HG02759 (cell line): ENCODE data around the gene CHST3.
"Not testable (repeated sequence)": the region's sequence is repeated elsewhere in the genome, so short reads cannot be mapped to it uniquely, and the experiment has no call there.

ENCODE experiments used
- ATAC-seq: cut with Tn5 transposase; IDR thresholded peaks from one replicate; pipeline ENCODE4 v1.9.1; 2021; ENCODE audit warnings: mild to moderate bottlenecking, moderate library complexity; ENCODE audit not compliant: unreplicated experiment

CHST3 gene

DNA sequence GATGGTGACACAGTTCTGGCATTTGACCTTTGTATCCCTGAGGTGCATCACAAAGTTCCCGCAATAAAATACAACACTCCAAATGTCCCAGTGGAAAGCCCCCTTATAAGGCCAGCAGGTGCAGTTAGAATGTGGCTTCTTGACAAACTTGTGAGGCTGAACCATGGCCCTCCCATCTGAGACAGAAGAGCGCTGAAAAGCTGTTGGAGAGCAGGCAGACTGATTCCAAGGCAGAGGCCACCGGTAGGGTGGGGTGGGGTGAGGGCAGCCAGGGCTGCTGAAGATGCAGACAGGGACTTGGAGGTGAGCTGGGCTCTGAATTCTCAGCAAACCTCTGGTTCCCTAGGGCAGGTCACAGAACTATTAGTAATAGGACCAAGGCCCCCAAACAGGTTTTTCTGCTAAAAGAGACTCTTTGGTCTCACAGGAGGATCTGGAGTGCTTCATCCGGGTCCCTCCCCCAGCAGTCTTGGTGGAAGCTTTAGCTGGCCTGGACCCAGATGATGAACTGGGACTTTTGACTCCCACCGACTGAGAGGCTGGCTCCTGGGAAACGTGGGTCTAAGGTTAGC, 15.6 kb upstream of the CHST3 start:
- no peak for ATAC-seq

DNA sequence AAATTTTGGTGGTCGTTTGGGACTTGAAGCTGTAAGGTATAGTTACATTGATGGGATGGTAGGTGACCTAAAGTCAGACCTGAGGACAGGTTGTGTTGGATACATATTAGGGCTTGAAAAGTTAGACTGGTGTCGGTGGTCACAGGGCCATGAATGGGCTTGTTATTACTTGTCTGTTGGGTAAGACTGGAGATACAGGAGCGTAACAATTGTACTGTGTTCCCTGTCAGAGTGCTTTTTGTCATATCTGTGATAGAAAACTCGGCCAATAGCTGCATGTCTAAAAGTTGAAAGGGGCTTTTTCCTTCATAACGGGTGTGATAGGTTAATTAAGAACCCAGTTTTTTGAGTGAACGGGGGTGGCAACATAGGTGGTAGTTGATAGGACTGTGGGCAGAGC, 13.5 kb upstream of the CHST3 start:
- ATAC-seq, result no peak

- ATAC-seq, result no peak
Measured at GRCh38 chr10:71952745-71953144, 11.4 kb upstream of the CHST3 start.

DNA sequence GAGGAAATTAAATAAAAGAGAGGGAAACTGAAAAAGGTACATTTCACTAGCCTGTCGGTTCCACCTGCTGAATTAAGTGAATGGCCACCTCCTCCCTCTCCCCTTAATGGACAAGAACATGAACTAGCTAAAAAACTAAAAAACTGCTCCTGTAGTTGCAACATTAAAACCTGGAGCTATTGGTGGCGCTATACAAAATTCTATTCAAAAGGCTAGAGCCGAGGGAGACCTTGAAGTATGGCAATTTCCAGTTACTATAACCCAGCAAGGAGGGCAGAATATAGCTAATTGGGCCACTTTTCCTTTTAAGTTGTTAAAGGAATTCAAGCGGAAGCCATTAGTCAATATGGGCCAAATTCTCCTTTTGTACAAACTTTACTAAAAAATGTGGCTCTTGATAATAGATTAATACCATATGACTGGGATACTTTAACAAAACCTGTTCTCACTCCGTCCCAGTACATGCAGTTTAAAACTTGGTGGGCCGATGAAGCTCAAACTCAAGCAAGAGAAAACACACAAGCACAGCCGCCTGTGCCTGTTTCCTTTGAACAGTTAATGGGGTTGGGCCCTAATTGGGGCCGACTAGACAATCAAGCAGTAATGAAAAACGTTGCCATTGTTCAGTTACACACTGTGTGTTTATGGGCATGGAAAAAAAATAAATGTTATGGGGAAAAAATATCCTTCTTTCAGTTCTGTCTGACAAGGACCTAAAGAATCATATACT, 6.5 kb upstream of the CHST3 start:
- ATAC-seq, result no peak

DNA sequence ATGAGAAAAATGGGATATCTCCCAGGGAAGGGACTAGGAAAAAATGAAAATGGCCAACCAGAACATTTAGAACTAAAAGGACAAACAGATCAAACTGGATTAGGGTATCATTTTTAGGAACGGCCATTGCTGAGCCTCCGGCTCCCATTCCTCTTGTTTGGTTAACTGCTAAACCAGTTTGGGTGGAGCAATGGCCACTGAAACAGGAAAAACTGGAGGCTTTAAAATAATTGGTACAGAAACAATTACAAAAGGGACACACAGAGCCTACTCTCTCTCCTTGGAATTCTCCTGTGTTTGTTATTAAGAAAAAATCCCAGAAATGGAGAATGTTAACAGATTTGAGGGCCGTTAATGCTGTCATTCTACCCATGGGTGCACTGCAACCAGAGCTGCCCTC, 4.7 kb upstream of the CHST3 start:
- ATAC-seq, result no peak

DNA sequence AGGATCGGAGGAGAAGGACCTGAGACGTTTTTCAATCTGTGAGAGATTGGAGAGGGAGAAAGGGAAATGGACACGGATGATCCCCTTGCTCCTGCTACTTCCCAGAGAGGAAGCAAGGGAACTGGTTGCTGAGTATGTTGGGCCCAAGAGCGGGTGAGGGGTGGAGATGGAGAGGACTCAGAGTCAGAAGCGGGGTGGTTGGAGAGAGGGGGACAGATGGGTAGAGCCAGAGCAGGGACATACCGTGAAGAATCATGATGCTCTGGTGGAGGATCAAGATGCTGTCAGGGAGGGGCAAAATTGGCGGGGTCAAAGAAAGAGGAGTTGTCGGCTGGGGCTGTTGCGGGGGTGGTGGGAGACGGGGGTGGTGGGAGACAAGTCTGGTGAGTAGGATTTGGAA, 2.4 kb upstream of the CHST3 start:
- no peak for ATAC-seq

DNA sequence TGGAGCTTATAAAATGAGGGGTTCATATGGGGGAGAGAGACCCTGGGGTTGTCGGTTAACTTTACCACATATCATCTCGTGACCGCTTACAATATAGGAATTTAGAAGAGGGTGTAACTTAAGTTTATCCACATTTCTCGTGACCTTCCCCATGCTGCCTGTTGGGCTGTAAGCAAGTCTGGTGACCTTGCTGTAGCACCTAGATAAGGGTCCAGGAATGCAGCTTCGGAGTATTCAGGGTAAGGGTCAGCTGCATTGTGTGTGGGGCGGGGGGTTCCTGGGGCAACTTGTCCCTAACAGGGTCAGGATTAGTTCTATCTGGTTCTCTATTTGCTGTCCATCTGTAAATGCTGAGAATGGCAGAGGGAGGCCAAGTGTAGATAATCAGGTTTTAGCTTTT, 1.3 kb upstream of the CHST3 start:
- no peak for ATAC-seq

DNA sequence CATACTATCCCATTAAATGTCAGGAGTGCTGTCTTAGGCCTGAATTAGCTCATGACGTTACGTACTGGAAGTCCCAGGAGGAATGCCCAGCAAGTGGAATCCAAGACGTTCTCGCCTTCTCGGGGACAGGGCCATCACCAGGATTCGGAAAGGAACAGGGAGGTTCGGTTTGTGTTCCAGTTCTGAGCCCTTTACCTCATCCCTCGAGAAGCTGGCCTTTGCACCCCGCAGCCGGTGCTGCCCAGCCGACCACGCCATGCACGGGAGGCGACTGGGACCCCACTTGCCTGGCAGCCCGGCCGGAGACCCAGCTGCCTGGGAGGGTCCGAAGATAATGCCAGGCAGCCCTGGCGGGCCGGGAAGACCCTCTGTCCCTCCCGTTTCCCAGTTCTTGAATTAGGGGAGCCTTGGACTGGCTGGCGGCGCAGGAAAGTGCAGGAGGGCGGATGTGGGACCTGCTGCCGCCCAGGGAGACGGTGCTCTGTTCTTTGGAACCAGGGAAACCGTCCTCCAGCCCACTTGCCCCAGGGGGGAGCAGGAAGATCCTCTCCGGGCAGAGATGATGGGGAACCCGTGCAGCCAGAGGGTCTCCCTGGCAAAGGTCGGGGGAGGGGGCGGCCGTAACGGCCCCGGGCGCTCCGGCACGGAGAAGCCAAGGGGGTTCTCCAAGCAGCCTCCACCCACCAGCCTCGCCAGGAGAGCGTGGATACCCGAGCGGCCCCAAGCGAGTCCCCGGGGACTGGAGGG, 671 bp upstream of the CHST3 start:
- ATAC-seq, result no peak

GRCh38 chr10:71964743-71965515, 734 bp downstream of the CHST3 start:
- ATAC-seq, result no peak

GRCh38 chr10:71965623-71966022, 1.4 kb downstream of the CHST3 start:
- ATAC-seq, result no peak

GRCh38 chr10:71966046-71967004, 2.1 kb downstream of the CHST3 start:
- no peak for ATAC-seq

- not testable (repeated sequence) for ATAC-seq
Measured at GRCh38 chr10:71967958-71968357, 3.8 kb downstream of the CHST3 start.

DNA sequence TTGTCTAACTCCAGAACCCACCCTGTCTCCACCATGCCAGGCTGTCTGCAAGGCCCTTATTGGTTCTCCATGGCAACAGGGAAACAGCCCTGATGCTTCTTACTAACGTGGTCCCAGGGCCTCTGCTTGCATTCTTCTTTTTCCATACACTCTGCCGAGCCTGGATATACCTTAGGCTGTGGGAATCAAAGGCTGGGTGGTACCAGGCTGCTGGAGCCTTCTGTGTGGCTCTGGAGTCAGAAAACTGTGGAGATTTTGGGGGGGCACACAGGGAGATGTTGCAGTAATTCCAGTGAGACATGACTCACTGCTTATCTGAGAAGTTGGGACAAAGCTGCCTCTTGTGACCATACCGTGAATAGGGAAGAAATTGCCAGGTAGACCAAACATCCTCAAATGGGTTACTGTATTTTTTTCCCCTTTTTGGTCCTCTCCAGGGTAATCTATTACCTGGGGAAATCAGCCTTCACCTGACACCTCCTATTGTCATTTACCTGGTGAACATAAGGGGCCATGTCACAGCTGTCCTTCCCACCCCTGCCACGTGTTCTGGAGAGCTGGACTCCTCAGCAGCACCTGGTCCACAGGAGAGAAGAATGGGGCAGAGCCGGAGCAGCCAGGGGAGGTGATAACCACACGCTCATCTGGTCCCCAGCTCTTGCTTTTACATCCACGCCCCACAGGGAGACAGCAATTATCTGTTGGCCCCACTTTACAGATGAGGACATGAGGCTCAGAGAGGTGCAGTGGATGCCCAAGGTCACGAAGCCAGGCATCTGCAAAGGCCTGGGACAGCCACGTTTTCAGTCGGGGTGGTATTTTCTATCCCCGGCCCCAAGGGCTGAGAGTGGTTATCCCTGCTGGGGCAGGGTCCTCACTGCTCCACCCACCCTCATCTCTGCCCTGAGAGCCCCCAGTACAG, 4.6 kb downstream of the CHST3 start:
- ATAC-seq, result no peak

DNA sequence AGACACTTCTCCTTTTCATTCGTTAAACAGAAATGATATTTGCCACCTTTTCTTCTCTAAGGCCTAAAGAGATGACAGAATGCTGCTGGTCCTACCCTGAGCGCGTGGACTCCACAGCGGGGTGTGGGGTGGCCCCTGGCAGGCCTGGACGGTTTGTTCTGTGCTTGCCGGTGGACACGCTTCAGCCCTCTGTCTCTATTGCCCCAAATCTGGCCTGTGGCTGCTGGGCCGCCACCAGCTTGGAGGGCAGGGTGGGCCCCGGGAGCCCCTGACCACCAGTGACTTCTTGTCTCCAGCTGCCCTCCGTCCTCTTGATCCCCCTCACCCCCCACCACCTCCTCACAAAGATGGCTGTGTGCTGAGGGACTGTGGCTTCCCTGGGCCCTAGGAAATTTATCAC, 5.7 kb downstream of the CHST3 start:
- ATAC-seq, result no peak

GRCh38 chr10:71970331-71970730, 6.1 kb downstream of the CHST3 start:
- ATAC-seq, result no peak

GRCh38 chr10:71970869-71971268, 6.7 kb downstream of the CHST3 start:
- no peak for ATAC-seq

DNA sequence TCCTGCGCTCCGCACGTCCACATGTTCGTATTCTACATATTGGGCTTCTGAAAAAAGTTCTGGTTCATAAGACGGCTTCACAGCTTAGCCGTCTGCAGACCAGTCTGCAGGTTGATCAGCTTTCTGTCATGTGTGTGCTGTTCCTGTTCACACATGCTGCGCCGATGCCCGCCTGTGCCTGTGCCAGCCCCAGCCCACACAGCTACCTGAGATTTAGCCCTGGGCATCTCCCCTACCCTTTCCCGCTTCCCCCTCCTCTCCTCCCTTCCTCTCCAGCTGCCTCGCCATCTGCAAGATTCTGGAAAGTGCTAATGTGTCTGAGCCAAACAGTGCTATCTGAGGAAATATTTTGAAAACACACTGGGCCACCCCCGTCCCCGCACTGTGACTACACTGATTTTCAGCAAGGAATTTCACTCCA, 7.1 kb downstream of the CHST3 start:
- no peak for ATAC-seq

DNA sequence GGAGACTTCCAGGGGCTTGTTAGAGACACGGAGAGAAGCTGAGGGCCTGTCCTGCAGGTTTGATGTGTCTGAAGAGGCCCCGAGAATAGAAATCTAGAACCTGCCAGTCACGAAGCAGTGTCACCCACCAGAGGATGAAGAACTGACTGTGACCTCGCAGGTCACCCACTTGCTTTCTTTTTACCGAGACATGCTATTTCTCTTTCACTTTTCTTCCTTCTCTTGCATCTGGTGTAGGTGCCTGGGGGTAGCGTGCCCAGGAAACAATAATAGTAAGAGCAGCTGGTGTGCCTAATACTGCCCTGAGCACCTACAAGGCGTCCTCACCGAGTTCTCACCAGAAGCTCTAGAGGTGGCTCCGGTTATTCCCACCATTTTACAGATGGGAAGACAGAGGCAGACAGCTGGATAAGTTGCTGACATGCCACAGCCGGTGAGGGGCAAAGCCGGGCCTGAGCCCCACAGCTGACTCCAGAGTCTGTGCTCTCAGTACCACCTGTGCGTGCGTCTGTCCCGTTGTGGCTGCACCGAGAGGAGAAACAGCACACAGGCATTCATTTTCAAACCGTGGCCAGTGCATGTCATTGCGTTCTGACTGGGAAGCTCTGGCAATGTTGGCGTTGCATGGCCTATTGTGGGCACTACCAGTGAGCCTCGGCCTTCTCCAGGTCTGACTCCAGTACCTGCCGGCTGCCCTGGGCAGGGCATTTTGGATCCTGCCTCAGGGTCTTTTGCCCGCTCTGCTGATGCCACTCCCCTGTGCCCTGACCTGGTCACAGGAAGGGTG, 7.8 kb downstream of the CHST3 start:
- ATAC-seq, result no peak
